ENCODE measurements around the gene BHLHE41.

BHLHE41 gene

GRCh38 chr12:26150736-26151450 is 26.1 kb upstream of the BHLHE41 start:
- no peak overlapping the region for H3K4me3 ChIP-seq (ENCODE audit: low read depth, low read length)
- TF ChIP-seq CTCF (IDR thresholded peaks at IDR 0.05; ENCODE audit: borderline replicate concordance, insufficient read depth, low read depth, low read length), result no peak

DNA sequence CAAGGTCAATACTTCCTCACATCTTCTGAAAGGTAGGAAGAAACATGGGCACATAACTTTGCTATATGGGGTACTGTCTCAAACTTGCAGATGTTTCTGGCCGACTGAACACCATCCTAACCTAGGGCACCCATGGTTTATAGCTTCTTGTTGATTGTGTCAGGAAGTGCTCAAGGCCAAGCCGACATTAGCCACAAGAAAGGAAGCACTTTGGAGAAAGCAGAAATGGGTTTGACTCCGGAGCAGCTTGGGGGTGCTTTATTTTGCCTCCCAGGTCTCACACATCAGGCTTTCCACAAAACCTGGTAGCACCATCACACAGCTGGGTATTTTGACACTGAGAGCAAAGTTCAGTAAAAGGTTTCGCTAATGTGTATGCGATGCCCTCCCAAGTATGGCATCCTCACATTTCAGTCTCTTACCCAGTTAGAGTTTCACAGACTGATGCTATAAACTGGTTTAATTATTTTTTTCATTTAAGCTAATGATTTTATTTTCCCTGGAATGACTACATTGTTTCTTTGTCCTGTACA is 25.2 kb upstream of the BHLHE41 start:
- no peak for TF ChIP-seq CTCF (IDR thresholded peaks at IDR 0.05; ENCODE audit: borderline replicate concordance, insufficient read depth, low read depth, low read length)
- H3K4me3 ChIP-seq (ENCODE audit: low read depth, low read length), result no peak overlapping the region

DNA sequence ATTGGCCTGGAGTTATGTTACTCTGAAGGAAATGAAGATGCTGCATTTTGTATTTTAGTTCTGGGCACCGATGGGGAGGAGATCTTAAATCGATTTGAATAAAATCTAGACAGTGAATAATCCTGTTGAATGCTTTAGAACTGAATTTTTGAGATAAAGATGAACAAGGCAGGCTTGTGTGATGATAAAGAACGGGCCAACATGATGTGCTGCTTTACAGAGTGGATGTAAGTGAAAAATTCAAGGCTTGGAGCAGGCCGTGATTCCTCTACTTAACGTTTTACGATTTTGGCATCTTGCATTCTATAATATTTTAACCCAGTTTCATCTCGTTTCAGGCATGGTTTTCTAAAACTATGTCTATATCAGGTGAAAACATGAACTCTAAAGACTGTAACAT is 23.5 kb upstream of the BHLHE41 start:
- TF ChIP-seq CTCF (IDR thresholded peaks at IDR 0.05; ENCODE audit: borderline replicate concordance, insufficient read depth, low read depth, low read length), result no peak
- no peak overlapping the region for H3K4me3 ChIP-seq (ENCODE audit: low read depth, low read length)

DNA sequence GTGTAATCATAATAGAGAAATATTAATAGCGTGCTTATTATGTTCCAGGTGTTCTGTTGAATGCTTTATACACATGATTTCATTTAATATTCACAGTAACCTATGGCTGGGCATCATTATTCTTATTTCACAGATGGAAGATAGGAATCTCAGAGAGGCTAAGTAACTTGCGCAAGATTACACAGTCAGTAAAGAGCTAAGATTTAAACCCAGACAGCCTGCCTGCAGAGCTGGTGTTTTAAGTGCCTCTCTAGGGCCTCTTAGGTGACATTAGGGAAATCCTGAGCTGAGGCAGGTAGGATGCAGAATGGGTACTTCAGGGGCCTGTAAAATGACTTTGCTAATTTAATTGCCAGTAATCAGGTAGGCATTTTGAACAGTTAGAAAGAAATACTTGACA is 18.5 kb upstream of the BHLHE41 start:
- no peak for TF ChIP-seq CTCF (IDR thresholded peaks at IDR 0.05; ENCODE audit: borderline replicate concordance, insufficient read depth, low read depth, low read length)

DNA sequence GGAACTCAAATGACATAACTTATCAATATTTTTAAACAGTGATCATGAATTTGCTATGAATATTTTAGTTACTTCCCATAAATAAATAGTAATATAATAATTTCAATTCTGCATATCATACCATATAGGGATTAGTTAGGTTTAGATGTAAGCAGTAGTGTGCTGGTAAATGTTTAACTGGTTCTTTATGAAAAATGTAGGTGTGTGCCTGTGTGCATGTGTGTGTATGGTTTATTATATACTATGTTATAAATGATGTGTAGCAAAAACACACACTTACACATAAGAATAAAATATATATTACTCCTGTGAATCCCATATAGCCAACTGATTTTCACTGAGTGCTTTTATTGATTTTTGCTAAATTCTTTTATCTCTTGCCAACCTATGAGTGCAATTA is 14.0 kb upstream of the BHLHE41 start:
- TF ChIP-seq CTCF (IDR thresholded peaks at IDR 0.05; ENCODE audit: borderline replicate concordance, insufficient read depth, low read depth, low read length), result no peak
- H3K4me3 ChIP-seq (ENCODE audit: low read depth, low read length), result no peak overlapping the region

More for the DNA sequence above, 18.5 kb upstream of the BHLHE41 start:
- no peak overlapping the region for H3K4me3 ChIP-seq (ENCODE audit: low read depth, low read length)

DNA sequence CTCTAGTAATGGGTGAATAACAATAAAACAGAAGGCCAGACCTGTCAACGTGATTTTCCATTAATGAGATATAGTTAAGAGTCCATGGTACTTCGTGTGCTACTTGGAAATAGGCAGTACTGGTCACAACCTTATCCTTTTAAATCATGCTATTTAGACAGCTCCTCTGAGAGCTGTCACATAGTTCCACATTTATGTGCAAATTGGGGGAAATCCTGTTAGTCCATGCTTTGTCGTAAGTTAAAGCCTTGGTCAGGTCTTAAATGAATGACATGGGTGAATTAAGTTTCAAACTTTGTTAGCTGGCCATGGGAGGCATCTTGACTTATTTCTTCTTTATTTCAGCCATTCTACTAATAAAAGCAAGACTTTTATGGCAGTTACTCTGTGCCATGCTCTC is 11.9 kb upstream of the BHLHE41 start:
- no peak for TF ChIP-seq CTCF (IDR thresholded peaks at IDR 0.05; ENCODE audit: borderline replicate concordance, insufficient read depth, low read depth, low read length)
- no peak overlapping the region for H3K4me3 ChIP-seq (ENCODE audit: low read depth, low read length)

- H3K4me3 ChIP-seq (ENCODE audit: low read depth, low read length), result no peak overlapping the region
- TF ChIP-seq CTCF (IDR thresholded peaks at IDR 0.05; ENCODE audit: borderline replicate concordance, insufficient read depth, low read depth, low read length), result no peak
Measured at GRCh38 chr12:26135571-26135970, 10.7 kb upstream of the BHLHE41 start.

Measured in GM12875 (cell line).